ENCODE results near the gene SYT1.

Gene SYT1

DNA sequence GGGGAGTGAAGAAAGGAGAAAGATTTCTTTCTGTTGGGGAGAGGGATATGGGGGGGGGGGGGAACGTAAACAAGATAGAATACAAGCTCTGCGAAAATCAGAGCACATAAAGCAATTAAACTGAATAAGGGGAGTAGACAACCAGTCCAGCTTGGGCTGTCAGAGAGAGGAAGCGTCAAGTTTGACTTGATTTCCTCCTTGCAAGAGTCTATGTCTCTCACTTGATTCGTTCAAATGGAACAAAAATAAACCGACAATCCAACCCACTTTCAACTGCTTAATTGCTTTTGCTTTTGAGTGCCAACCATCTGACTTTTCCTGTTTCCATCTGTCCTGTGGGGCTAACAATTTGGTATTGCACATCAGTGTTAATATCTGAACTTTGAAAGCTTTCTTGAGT, 942 bp downstream of the SYT1 start:
- Histone ChIP-seq H3K27ac (ENCODE audit: extremely low read depth, low read depth, low read length) (no peak overlapping the region), H3K4me3 (ENCODE audit: low read depth, low read length) (peak overlapping the region; percentile 64)
- CTCF ChIA-PET: no interaction called here

DNA sequence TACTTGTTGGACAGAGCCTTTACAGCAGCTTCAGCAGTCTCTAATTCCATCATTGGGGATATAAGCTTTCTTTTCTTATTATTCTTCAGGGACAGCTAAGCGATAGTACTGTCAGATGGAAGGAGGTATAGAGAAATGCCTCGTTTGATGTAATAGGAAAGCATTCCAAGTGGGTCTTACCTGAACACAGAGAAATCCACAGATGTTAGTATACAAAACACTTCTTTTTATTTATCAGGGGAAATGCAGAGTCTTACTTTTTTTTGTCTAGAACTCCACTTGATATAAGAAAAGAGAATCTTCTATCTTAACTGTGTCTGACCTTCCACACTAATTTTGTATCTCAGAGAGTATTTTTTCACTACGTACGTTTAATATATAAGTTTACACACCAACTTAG, 1.9 kb downstream of the SYT1 start:
- TF ChIP-seq ZNF555 (tag by site-specific recombination; conservative IDR thresholded peaks at IDR 0.05): no peak
- TF ChIP-seq, protein P1, sequence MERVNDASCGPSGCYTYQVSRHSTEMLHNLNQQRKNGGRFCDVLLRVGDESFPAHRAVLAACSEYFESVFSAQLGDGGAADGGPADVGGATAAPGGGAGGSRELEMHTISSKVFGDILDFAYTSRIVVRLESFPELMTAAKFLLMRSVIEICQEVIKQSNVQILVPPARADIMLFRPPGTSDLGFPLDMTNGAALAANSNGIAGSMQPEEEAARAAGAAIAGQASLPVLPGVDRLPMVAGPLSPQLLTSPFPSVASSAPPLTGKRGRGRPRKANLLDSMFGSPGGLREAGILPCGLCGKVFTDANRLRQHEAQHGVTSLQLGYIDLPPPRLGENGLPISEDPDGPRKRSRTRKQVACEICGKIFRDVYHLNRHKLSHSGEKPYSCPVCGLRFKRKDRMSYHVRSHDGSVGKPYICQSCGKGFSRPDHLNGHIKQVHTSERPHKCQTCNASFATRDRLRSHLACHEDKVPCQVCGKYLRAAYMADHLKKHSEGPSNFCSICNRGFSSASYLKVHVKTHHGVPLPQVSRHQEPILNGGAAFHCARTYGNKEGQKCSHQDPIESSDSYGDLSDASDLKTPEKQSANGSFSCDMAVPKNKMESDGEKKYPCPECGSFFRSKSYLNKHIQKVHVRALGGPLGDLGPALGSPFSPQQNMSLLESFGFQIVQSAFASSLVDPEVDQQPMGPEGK (tag by site-specific recombination; IDR thresholded peaks at IDR 0.05): no peak
- no peak for TF ChIP-seq WT1 (tag by site-specific recombination; IDR thresholded peaks at IDR 0.05)
- no peak for TF ChIP-seq ZNF121 (tag by site-specific recombination; IDR thresholded peaks at IDR 0.05)
- TF ChIP-seq ZNF843 (tag by site-specific recombination; IDR thresholded peaks at IDR 0.05): no peak
- TF ChIP-seq ZSCAN30 (tag by site-specific recombination; IDR thresholded peaks at IDR 0.05): no peak
- no peak for TF ChIP-seq ZNF19 (tag by site-specific recombination; IDR thresholded peaks at IDR 0.05; ENCODE audit: low read depth)
- no peak for TF ChIP-seq ELK4 (IDR thresholded peaks at IDR 0.05; ENCODE audit: borderline replicate concordance, low read depth, low read length)
- no peak for TF ChIP-seq ZNF701 (tag by site-specific recombination; IDR thresholded peaks at IDR 0.05)
- no peak for TF ChIP-seq INSM2 (tag by site-specific recombination; IDR thresholded peaks at IDR 0.05)
- TF ChIP-seq ZFP37 (tag by site-specific recombination; IDR thresholded peaks at IDR 0.05): no peak
- no peak for TF ChIP-seq ZNF366 (tag by site-specific recombination; conservative IDR thresholded peaks at IDR 0.05)
- TF ChIP-seq RBAK (tag by site-specific recombination; IDR thresholded peaks at IDR 0.05): no peak
- no peak for TF ChIP-seq ZNF266 (tag by site-specific recombination; IDR thresholded peaks at IDR 0.05; ENCODE audit: low read depth)
- TF ChIP-seq ZNF416 (tag by site-specific recombination; IDR thresholded peaks at IDR 0.05): no peak
- CTCF ChIA-PET: interaction anchor here (0.6 kb wide), 1 partner anchor 396 kb away, joined by 3 read pairs; no protein-coding TSS in a partner anchor
- Histone ChIP-seq H3K4me1 (ENCODE audit: control insufficient read depth, insufficient read depth, low read length) (no peaks in the 10 kb centered on the region; the same call in 1 of the 2 replicates), H3K27ac (ENCODE audit: extremely low read depth, low read depth, low read length) (no peak overlapping the region), H3K36me3 (ENCODE audit: control insufficient read depth in 2 of 2, insufficient read depth in 1 of 2, low read length in 2 of 2) (no peaks in the 10 kb centered on the region), H3K9me3 (ENCODE audit: control insufficient read depth, insufficient read depth, low read depth, low read length) (no peaks in the 10 kb centered on the region), H3K4me3 (ENCODE audit: low read depth, low read length) (no peak overlapping the region)
- POLR2A ChIA-PET: interaction anchor here (0.7 to 0.9 kb wide), 2 partner anchors 12 to 213 kb away, joined by 3 to 4 read pairs; no protein-coding TSS in a partner anchor

More for the DNA sequence above, 942 bp downstream of the SYT1 start:
- H3K4me1 ChIP-seq (ENCODE audit: control insufficient read depth, insufficient read depth, low read length): no peaks in the 10 kb centered on the region; the same call in 1 of the 2 replicates
- TF ChIP-seq ZNF654 (tag by site-specific recombination; IDR thresholded peaks at IDR 0.05; ENCODE audit: low read depth) (no peak), ZNF623 (tag by site-specific recombination; IDR thresholded peaks at IDR 0.05) (no peak)
- no peaks in the 10 kb centered on the region for H3K36me3 ChIP-seq (ENCODE audit: control insufficient read depth in 2 of 2, insufficient read depth in 1 of 2, low read length in 2 of 2)
- no peaks in the 10 kb centered on the region for H3K9me3 ChIP-seq (ENCODE audit: control insufficient read depth, insufficient read depth, low read depth, low read length)
- POLR2A ChIA-PET: interaction anchor here (0.9 kb wide), 1 partner anchor 13 kb away, joined by 3 read pairs; no protein-coding TSS in a partner anchor

GRCh38 chr12:78870539-78870938, 6.0 kb downstream of the SYT1 start:
- H3K36me3 ChIP-seq (ENCODE audit: control insufficient read depth in 2 of 2, insufficient read depth in 1 of 2, low read length in 2 of 2): no peaks in the 10 kb centered on the region
- POLR2A ChIA-PET: no interaction called here
- TF ChIP-seq HOXD13 (CRISPR knock-in tag; IDR thresholded peaks at IDR 0.05; ENCODE audit: borderline replicate concordance) (no peak), PRDM4 (tag by site-specific recombination; IDR thresholded peaks at IDR 0.05) (no peak), ZNF292 (tag by site-specific recombination; IDR thresholded peaks at IDR 0.05; ENCODE audit: borderline replicate concordance, low read depth) (no peak), ZNF114 (tag by site-specific recombination; IDR thresholded peaks at IDR 0.05) (no peak), ZSCAN16 (tag by site-specific recombination; IDR thresholded peaks at IDR 0.05) (no peak), ZNF48 (tag by site-specific recombination; IDR thresholded peaks at IDR 0.05) (no peak), ZNF266 (tag by site-specific recombination; IDR thresholded peaks at IDR 0.05; ENCODE audit: low read depth) (no peak), SETDB1 (IDR thresholded peaks at IDR 0.05; ENCODE audit: insufficient read length, low read length) (no peak), ZNF513 (tag by site-specific recombination; IDR thresholded peaks at IDR 0.05) (no peak)
- H3K4me3 ChIP-seq (ENCODE audit: low read depth, low read length): no peak overlapping the region
- H3K27ac ChIP-seq (ENCODE audit: extremely low read depth, low read depth, low read length): no peak overlapping the region
- CTCF ChIA-PET: no interaction called here
- no peaks in the 10 kb centered on the region for H3K4me1 ChIP-seq (ENCODE audit: control insufficient read depth, insufficient read depth, low read length)
- H3K9me3 ChIP-seq (ENCODE audit: control insufficient read depth, insufficient read depth, low read depth, low read length): no peaks in the 10 kb centered on the region

All from HEK293 (cell line).